Measurements from ENCODE around the gene SCUBE1.

SCUBE1 gene

DNA sequence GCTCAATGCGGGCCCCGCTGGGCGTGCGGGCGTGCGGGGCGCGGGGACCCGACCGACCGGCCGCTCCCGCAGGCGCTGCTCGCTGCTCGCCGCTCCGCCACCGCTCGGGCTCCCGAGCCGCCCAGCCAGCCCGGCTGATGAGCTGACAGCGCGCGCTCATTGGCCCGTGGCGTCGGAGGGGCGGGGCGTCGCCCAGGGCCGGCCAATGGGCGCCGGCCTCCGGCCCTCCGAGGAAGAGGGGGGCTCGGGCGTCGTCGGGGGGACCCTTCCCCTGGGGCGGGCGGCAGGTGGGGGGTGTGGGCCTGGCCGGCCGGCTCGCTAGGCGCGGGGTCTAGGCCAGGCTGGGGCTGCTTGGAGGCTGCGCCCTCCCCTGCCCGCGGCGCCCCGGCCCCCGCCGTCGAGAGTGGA is at the start of gene SCUBE1:
SCUBE1 (minus strand) TSS at position 111 of the 408 bp plus-strand sequence. CDS start 111 bp downstream, outside the sequence.
- FAIRE-seq = no peak

DNA sequence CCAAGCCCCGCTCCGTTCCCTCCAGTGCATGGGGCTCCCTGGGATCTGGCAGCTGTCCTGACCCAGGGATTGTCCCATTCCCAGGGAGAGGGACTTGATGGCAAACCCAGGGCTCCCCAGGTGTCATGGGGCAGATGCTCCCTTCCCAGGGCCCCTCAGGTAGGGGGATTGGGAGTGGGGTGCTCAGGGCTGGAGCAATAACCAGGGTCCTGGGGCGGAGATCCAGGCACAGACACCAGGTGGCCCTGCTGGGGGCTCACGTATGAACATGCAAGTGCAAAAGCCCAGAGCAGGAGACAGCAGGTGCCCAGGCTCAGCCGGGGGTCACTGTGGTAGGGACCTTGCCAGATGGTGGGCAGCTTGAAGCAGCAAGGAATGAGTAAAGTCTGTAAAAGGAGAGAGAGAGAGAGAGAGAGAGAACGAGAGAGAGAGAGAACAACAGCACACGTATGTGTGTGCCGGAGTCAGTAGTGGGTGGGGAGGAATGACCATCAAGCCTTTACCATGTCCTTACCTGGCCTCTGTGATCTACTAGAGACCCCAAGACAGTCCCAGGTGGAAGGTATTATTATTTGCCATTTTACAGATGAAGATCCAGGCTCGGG is 49.3 kb upstream of the SCUBE1 start:
- FAIRE-seq = no peak

- no peak for FAIRE-seq
Observed at GRCh38 chr22:43391306-43391705, 48.1 kb upstream of the SCUBE1 start.

GRCh38 chr22:43390872-43391271 is 47.7 kb upstream of the SCUBE1 start:
- FAIRE-seq = no peak

DNA sequence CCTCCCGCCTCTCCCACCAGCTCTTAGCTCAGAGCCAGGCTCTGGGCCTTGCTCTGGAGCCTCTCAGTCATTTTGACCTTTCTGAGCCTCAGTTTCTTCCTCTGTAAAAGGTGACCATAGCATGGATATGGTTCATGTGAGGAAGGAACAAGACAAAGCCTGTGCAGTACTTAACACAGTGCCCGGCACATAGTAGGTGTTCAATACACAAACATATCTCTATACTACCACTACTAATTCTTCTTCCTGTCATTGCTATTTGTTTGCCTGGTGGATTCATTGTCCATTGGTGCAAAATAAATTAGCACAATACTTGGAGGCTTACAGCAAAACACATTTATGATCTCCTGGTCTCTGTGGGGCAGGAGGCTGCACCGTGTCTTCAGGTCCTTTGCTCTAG is 47.0 kb upstream of the SCUBE1 start:
- no peak for FAIRE-seq

GRCh38 chr22:43389227-43389836 is 46.2 kb upstream of the SCUBE1 start:
- FAIRE-seq = no peak

DNA sequence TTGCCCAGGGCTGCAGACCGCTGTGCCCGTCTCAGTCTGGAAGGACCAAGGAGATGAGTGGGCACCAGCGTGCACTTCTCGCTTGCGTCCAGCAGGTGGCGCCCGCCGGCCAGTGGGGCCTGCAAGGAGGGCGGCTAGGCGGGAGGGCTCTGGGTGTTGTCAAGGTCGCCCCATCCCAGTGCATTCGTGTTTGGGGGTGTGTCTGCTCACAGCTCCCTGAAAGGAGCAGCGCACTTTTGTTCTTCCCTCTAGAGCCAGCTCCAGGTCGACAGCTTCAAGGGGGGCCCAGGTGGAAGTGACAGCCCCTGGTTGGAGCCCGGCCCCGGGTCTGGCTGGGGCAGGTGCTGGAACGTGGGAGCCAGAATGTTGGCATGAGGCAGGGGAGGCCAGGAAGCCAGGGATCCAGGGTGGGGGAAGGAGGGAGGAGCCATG is 45.3 kb upstream of the SCUBE1 start:
- no peak for FAIRE-seq

DNA sequence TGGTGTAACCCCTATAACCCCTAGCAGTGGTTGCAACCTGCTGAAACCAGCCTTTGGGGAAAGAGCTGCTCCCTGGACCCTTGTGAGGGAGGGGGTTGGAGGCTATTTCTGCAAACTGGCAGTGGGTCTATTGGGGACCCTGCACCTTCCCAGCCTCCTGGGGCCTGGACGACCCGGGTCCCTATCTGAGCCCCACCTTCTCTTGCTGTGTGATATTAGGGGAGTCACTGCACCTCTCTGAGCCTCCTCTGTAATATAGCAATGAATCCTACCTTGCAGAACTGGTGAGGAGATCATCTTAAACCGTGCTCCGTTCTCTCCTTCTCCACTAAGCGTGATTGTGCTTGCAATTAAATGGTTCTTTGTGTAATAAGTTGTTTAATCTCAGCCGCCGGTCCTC is 44.6 kb upstream of the SCUBE1 start:
- no peak for FAIRE-seq

DNA sequence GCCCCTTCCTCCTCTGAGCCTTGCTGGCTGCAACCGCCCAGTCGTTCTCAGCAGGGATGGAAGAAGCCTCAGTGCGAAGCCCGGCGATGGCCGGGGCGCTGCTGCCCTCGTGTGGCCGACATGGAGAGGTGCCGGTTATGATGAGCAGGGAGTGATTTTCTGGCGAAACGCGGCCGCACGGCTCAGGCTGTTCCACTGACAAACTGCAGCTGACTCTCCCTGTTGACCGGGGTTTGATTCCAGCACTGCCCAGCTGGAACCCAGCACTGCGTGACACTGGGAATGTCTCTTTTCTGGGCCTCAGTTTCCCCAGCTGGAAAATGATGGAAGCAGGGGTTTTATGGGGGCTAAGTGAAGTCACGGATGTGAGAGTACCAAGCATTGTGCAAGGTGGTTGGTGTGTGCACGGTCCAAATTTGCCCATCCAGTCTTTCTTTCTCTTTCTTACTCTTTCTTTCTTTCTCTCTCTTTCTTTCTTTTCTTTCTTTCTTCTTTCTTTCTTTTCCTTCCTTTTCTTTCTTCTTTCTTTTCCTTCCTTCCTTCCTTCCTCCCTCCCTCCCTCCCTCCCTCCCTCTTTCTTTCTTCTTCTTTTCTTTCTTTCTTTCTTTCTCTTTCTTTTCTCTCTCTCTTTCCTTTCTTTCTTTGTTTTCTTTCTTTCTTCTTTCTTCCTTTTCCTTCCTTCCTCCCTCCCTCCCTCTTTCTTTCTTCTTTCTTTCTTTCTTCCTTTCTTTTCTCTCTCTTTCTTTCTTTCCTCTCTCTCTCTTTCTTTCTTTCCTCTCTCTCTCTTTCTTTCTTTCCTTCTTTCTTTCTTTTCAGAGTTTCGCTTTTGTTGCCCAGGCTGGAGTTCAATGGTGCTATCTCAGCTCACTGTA is 42.8 kb upstream of the SCUBE1 start:
- no peak for FAIRE-seq

GRCh38 chr22:43384863-43385262 is 41.7 kb upstream of the SCUBE1 start:
- FAIRE-seq = no peak

- FAIRE-seq = no peak
Observed at GRCh38 chr22:43381693-43382092, 38.5 kb upstream of the SCUBE1 start.

- FAIRE-seq = no peak
Observed at GRCh38 chr22:43377896-43378704, 34.9 kb upstream of the SCUBE1 start.

DNA sequence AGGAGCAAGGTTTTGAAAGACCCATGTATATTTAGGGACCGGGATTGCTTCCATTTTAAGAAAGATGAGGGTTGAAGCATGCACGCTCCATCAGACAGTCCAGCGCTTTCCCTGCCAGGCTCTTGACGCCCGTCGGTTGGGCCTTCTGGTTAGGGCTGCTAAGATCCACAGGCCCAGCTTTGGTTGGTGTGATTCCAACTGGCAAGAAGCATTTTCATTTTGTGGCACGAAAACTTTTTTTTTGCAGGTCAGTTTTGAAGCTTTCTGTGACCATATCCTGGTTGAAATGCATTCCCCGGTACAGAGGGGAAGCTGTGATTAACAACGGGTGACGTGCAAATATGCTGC is 34.4 kb upstream of the SCUBE1 start:
- no peak for FAIRE-seq

DNA sequence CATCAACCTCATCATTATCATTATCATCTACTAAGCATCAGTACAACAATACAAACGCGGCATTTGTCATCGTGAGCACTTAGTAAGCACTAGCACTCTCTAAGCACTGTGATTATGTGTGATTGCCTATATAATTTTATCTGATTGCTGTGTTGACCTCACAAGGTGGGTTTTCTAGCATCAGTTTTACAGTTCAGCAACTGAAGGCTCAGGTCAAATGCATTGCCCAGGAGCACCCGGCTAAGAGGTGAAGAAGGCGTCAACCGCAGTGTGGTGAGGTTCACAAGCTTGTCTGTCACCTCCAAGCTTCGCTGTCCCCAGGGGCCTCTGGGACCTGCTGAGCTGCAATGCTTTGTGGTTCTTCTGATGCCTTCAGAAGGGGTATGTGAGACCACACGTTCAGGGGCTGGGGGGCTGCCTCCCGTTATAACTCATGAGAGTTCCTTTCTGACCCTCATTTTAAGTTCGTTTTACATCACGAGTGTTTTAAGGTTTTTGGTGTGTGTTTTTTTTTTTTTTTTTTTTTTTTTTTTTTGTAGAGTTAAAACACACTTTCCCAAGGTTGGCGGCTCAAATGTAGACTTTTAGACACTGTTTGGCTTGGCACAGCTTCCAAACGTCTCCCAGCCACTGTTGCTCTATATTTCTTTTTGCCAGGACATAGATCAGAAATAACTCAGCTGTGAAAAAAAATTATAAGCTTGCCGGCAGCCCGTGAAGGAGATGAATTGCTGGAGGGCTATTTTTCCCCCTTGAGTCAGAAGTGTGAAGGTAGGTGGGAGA is 33.8 kb upstream of the SCUBE1 start:
- no peak for FAIRE-seq

GRCh38 chr22:43375951-43376455 is 32.8 kb upstream of the SCUBE1 start:
- no peak for FAIRE-seq

DNA sequence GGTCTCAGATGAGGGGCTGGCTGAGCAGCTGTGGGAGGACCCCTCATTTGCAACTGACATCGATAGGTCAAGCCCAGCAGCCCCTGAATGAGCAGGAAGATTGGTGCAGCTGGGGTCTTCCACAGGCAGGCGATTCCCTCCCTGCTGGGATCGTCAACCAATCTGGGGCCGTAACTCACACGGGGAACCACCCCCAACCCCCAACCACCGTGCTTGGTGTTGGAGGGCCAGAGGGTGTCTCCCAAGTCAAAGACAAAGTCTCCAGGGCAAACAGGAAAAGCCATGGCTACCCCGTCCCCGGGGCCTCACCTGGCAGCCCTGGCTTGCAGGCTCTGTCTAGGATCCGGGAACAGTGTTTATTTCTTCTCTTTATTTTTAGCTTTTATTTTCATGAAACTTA is 26.9 kb upstream of the SCUBE1 start:
- no peak for FAIRE-seq

- FAIRE-seq = no peak
Observed at GRCh38 chr22:43365715-43366440, 22.7 kb upstream of the SCUBE1 start.

DNA sequence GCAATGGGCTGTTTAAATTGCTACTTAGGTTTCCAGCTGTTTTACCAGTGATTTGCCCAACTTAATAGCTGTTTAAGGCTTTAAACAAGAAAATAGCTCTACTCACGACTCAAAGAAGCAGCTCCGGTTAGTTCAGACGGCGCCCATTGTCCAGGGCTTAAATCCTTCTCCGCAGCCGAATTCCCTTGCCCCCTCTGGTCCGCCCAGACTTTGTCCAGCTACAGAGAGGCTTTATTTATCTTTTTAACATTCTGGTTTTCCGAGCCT is 20.9 kb upstream of the SCUBE1 start:
- no peak for FAIRE-seq

DNA sequence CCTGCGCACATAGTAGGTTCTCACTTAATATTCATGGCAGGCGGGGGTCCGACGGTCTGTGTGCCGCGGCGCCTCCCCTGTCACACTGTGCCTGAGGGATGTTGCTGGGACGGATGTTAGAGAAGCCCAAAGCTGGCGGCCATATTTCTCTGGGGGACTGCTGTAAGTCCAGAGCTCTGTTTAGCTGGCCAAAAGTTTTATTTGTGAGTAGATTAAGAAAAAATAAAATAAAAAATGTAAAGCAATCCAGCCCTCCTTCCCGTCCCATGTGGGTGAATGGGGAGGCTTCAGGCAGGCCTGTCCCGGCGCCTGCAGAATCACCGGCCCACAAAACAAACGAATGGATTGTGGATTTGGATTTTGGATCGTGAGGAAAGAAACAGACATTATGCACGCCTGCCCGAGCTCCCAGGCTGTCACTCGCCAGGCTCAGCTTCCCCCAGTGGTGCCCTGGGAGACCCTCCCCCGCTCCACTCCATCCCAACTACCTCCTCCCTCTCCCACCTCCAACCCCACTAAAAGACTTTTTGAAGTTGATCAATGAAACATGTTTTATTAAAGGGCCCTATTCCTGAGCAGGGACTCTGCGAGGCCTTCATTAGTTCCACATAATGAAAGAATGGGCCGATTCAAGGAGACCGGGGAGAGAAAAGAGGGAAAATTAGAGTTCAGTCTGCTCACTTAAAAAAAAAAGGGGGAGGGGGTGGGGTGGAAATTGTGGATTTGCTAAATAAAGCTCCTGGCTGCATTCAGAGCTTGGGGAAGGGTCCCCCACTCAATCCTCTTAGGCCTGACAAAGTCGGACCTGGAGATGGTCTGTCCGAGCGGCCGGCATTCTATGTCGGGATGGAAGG is 20.4 kb upstream of the SCUBE1 start:
- FAIRE-seq = no peak

DNA sequence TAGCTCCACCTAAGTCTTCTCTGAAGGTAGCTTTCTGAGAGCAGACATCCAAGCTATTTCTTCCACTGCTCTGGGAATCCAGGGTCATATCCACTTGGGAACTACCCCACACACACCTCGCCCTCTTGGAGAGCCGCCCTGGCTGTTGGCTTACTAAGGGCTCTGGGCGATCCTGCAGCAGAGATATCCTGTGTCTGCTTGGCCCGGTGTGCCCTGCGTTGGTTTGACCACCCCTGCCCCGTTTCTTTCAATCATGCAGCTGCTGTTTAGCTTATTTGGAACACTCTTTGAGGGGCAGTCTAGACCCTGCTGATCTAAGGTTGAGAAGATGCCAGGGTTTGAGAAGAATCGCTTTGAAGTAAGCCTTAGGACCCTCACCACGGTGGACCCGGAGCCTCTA is 17.4 kb upstream of the SCUBE1 start:
- FAIRE-seq = no peak

DNA sequence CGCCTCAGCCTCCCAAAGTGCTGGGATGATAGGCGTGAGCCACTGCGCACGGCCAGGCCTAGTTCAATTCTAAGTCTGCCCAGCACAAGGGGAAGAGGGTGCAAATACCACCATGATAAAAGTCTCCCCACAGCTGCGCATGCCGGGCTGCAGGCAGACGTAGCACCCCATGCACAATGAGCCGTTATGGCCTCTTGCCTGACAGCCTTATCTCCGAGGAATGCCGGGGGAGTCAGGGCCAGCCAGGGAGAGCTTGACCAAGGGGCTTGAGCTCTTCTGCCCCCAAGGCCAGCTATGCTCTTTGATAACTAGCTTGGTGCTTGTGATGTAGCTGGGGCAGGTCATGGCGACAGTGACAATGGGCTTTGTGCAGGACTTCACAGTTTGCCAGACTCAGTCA is 13.7 kb upstream of the SCUBE1 start:
- FAIRE-seq = no peak

Measured in islet of Langerhans (tissue), 1 donor.